A549 (cell line): ENCODE data around the gene MSI2. TPM values are rescaled to one million over a fixed set of nuclear protein-coding genes. Genes with fewer than 3 reads are reported as not detected.

Source experiments
- ATAC-seq, 2 experiments: fragments of 200-7000 bp in 1 of 2; fragments of >200 bp in 1 of 2; cut with Nextera tagmentation in 1 of 2; cut with Tn5 transposase in 1 of 2; 3 replicates each; pipeline versions ENCODE4 v1.8.0 to v1.9.1; 2018 to 2020; ENCODE audit warnings: mild to moderate bottlenecking in 1 of 2, moderate library complexity in 1 of 2
- CTCF ChIA-PET: fragments of 300-600 bp; sonication (Branson Sonifier 250); formaldehyde crosslinking; extraction: SDS; loops from one replicate; lab custom pipeline; 2021; ENCODE audit warnings: antibody characterized with exemption, inconsistent platforms; lab: Yijun Ruan, JAX
- POLR2A ChIA-PET: fragments of 350-600 bp; formaldehyde crosslinking; extraction: SDS; loops from one replicate; lab custom pipeline; 2021; ENCODE audit warnings: antibody characterized with exemption, inconsistent platforms; lab: Yijun Ruan, JAX
- DNase-seq, 2 experiments: peaks; one replicate each; pipeline versions ENCODE4 v3.0.0 to v3.0.0-alpha.2; 2011 to 2016; ENCODE audit warnings: low read depth in 1 of 2, low spot score in 1 of 2
- FAIRE-seq: peaks from 2 replicates; lab custom pipeline; 2011; peaks lifted over from hg19 to GRCh38; lab: Jason Lieb, UNC
- H3K27ac ChIP-seq, 2 experiments: fragments of >200 bp; sonication (Bioruptor Twin); formaldehyde crosslinking; 3 replicates each; pipeline ENCODE4 v1.5.1; 2016 to 2017
- H3K4me1 ChIP-seq: fragments of >200 bp; sonication (Bioruptor Twin); formaldehyde crosslinking; 3 replicates; pipeline ENCODE4 v1.6.1; 2016
- H3K4me2 ChIP-seq: fragments of >200 bp; sonication (Bioruptor Twin); formaldehyde crosslinking; 3 replicates; pipeline ENCODE4 v1.6.1; 2016
- H3K4me3 ChIP-seq: fragments of >200 bp; sonication (Bioruptor Twin); formaldehyde crosslinking; 3 replicates; pipeline ENCODE4 v1.5.1; 2016
- H3K9me3 ChIP-seq: fragments of >200 bp; sonication (Bioruptor Twin); formaldehyde crosslinking; 3 replicates; pipeline ENCODE4 v1.6.1; 2016
- CHD2 ChIP-seq: fragments of 150-350 bp; IDR thresholded peaks from 2 replicates; pipeline ENCODE4 v1.6.1; 2014; ENCODE audit warnings: low read length; ENCODE audit not compliant: partially characterized antibody
- EHF ChIP-seq: fragments of 250-450 bp; sonication (Bioruptor Pico); IDR thresholded peaks from 2 replicates; pipeline ENCODE4 v1.5.0; 2020; ENCODE audit warnings: mild to moderate bottlenecking
- EP300 ChIP-seq, 2 experiments: fragments of >200 bp; sonication (Bioruptor Twin); formaldehyde crosslinking; IDR thresholded peaks; 2 replicates in 1 of 2; 3 replicates in 1 of 2; pipeline ENCODE4 v1.6.1; 2016 to 2017
- FOSB ChIP-seq: fragments of 250-450 bp; sonication (Bioruptor Pico); IDR thresholded peaks from 2 replicates; pipeline ENCODE4 v1.5.0; 2020; ENCODE audit warnings: mild to moderate bottlenecking, moderate library complexity
- HEYL ChIP-seq: fragments of 250-450 bp; sonication (Bioruptor Pico); IDR thresholded peaks from 2 replicates; pipeline ENCODE4 v1.8.0; 2021; ENCODE audit warnings: mild to moderate bottlenecking, moderate library complexity
- HOXB13 ChIP-seq: fragments of 250-450 bp; sonication (Bioruptor Pico); IDR thresholded peaks from 2 replicates; pipeline ENCODE4 v1.5.0; 2020; ENCODE audit warnings: low read depth, mild to moderate bottlenecking, moderate library complexity
- JUNB ChIP-seq: fragments of >200 bp; sonication (Bioruptor Twin); formaldehyde crosslinking; IDR thresholded peaks from 2 replicates; pipeline ENCODE4 v1.6.1; 2016
- MYC ChIP-seq: IDR thresholded peaks from 2 replicates; pipeline ENCODE4 v1.6.1; 2012; ENCODE audit warnings: mild to moderate bottlenecking, inconsistent platforms, low read length, improper control_type of control experiment, borderline replicate concordance
- NFE2L2 ChIP-seq: fragments of 150-350 bp; conservative IDR thresholded peaks from 2 replicates; pipeline ENCODE4 v1.6.1; 2014; ENCODE audit warnings: low read length
- RAD21 ChIP-seq, 2 experiments: fragments of >200 bp in 1 of 2; sonication (Bioruptor Twin) in 1 of 2; formaldehyde crosslinking in 1 of 2; IDR thresholded peaks in 1 of 2; conservative IDR thresholded peaks in 1 of 2; 2 replicates in 1 of 2; 3 replicates in 1 of 2; pipeline ENCODE4 v1.6.1; 2012 to 2018; ENCODE audit warnings: inconsistent platforms in 1 of 2
- RARB ChIP-seq: fragments of 250-450 bp; sonication (Bioruptor Pico); IDR thresholded peaks from 2 replicates; pipeline ENCODE4 v1.8.0; 2021; ENCODE audit warnings: mild to moderate bottlenecking, moderate library complexity
- RFX5 ChIP-seq: fragments of 450-650 bp; IDR thresholded peaks from 2 replicates; pipeline ENCODE4 v1.7.1; 2014; ENCODE audit warnings: antibody characterized with exemption, mild to moderate bottlenecking, moderate library complexity
- SMC3 ChIP-seq: fragments of >200 bp; sonication (Bioruptor Twin); formaldehyde crosslinking; IDR thresholded peaks from 3 replicates; pipeline ENCODE4 v1.6.1; 2018; ENCODE audit warnings: inconsistent platforms
- SREBF2 ChIP-seq: fragments of 450-650 bp; IDR thresholded peaks from 2 replicates; pipeline ENCODE4 v1.6.1; 2014; ENCODE audit warnings: mild to moderate bottlenecking, moderate library complexity
- TFCP2L1 ChIP-seq: fragments of 250-450 bp; sonication (Bioruptor Pico); IDR thresholded peaks from 2 replicates; pipeline ENCODE4 v1.5.0; 2021; ENCODE audit warnings: mild to moderate bottlenecking
- WGBS: methylation state at CpG from one replicate; pipeline ENCODE4 v1.1.6; 2017; ENCODE audit errors: missing lambda C conversion rate; 5-methylcytosine and 5-hydroxymethylcytosine counted together
- polyA plus RNA-seq, 4 experiments: library from polyadenylated mRNA; depleted of rRNA in 3 of 4; stranded (reverse); fragments of >200 nt; fragmentation: RNase III in 1 of 4; extraction: RNeasy Plus Mini Kit Qiagen cat#74134 plus additional on column Dnase treatment in 1 of 4; gene quantifications; 2 replicates in 3 of 4; 3 replicates in 1 of 4; pipeline ENCODE4 v1.2.3, GENCODE V29; 2011 to 2017
- TF ChIP-seq, protein P1 (sequence below): IDR thresholded peaks from 2 replicates; pipeline ENCODE4 v1.6.1; 2012; ENCODE audit warnings: low read depth, borderline replicate concordance
- TF ChIP-seq, protein P2 (sequence below): fragments of 250-450 bp; sonication (Bioruptor Pico); IDR thresholded peaks from 2 replicates; pipeline ENCODE4 v1.5.0; 2021; ENCODE audit warnings: mild to moderate bottlenecking, moderate library complexity, borderline replicate concordance
- TF ChIP-seq, protein P3 (sequence below): fragments of >200 bp; sonication (Bioruptor Twin); formaldehyde crosslinking; IDR thresholded peaks from 3 replicates; pipeline ENCODE4 v1.6.1; 2016
- TF ChIP-seq, protein P4 (sequence below): fragments of 200-600 bp; sonication (generic); IDR thresholded peaks from 2 replicates; pipeline ENCODE4 v1.6.1; 2016; ENCODE audit warnings: antibody characterized with exemption, mild to moderate bottlenecking, moderate library complexity
- TF ChIP-seq, protein P5 (sequence below): IDR thresholded peaks from 2 replicates; pipeline ENCODE4 v1.6.1; 2012

The MSI2 gene
- polyA plus RNA-seq, 2 of the 4 experiments (the other 2 are of a cell fraction) = 43.6 to 44.4 TPM

DNA sequence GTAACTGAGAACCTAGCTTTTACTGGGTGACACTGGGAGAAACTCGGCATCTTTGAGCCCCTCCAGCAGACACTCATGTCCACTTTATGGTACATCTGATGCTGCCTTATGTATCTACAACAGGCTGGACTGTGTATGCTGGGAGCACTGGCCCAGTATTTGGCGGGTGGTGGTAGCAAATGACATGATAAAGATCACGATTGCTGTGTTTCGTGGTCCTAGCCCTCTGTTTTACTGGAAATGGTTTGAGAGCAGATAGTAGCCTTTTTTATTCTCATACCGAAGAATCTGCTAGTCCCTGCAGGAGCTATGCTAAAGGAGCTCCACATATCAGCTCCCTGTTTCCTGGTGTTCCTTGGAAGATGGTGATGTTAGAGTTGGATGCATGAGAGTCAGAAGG, 338.4 kb downstream of the MSI2 start:
- no peak for ATAC-seq
- Histone ChIP-seq H3K9me3 (0 out of 3 replicates have a peak, but pooled peaks cover 3% of the 10 kb centered on the region), H3K4me3 (no peak overlapping the region), H3K4me1 (peaks cover 15% of the 10 kb centered on the region), H3K4me2 (no peak overlapping the region), H3K27ac (no peak overlapping the region)
- no peak for FAIRE-seq
- ChIA-PET POLR2A (no interaction called here), CTCF (interaction anchor here (0.7 to 2.2 kb wide), 5 partner anchors 8 to 153 kb away, joined by 3 to 11 read pairs (median 4); no protein-coding TSS in a partner anchor)
- 95% methylated on average over 5 of the region's 5 CpGs for whole genome bisulfite sequencing
- TF ChIP-seq NFE2L2 (no peak), CHD2 (no peak), HEYL (CRISPR knock-in tag) (no peak), JUNB (no peak), HOXB13 (CRISPR knock-in tag) (no peak), TFCP2L1 (CRISPR knock-in tag) (no peak), RARB (CRISPR knock-in tag) (no peak), EHF (no peak), SREBF2 (no peak), EP300 (IDR thresholded peaks at IDR 0.05) (no peak)
- TF ChIP-seq, protein P1, sequence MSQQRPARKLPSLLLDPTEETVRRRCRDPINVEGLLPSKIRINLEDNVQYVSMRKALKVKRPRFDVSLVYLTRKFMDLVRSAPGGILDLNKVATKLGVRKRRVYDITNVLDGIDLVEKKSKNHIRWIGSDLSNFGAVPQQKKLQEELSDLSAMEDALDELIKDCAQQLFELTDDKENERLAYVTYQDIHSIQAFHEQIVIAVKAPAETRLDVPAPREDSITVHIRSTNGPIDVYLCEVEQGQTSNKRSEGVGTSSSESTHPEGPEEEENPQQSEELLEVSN = no peak
- TF ChIP-seq, protein P2, sequence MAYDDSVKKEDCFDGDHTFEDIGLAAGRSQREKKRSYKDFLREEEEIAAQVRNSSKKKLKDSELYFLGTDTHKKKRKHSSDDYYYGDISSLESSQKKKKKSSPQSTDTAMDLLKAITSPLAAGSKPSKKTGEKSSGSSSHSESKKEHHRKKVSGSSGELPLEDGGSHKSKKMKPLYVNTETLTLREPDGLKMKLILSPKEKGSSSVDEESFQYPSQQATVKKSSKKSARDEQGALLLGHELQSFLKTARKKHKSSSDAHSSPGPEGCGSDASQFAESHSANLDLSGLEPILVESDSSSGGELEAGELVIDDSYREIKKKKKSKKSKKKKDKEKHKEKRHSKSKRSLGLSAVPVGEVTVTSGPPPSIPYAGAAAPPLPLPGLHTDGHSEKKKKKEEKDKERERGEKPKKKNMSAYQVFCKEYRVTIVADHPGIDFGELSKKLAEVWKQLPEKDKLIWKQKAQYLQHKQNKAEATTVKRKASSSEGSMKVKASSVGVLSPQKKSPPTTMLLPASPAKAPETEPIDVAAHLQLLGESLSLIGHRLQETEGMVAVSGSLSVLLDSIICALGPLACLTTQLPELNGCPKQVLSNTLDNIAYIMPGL (CRISPR knock-in tag) = no peak
- TF ChIP-seq, protein P3, sequence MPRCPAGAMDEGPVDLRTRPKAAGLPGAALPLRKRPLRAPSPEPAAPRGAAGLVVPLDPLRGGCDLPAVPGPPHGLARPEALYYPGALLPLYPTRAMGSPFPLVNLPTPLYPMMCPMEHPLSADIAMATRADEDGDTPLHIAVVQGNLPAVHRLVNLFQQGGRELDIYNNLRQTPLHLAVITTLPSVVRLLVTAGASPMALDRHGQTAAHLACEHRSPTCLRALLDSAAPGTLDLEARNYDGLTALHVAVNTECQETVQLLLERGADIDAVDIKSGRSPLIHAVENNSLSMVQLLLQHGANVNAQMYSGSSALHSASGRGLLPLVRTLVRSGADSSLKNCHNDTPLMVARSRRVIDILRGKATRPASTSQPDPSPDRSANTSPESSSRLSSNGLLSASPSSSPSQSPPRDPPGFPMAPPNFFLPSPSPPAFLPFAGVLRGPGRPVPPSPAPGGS = no peak
- TF ChIP-seq, protein P4, sequence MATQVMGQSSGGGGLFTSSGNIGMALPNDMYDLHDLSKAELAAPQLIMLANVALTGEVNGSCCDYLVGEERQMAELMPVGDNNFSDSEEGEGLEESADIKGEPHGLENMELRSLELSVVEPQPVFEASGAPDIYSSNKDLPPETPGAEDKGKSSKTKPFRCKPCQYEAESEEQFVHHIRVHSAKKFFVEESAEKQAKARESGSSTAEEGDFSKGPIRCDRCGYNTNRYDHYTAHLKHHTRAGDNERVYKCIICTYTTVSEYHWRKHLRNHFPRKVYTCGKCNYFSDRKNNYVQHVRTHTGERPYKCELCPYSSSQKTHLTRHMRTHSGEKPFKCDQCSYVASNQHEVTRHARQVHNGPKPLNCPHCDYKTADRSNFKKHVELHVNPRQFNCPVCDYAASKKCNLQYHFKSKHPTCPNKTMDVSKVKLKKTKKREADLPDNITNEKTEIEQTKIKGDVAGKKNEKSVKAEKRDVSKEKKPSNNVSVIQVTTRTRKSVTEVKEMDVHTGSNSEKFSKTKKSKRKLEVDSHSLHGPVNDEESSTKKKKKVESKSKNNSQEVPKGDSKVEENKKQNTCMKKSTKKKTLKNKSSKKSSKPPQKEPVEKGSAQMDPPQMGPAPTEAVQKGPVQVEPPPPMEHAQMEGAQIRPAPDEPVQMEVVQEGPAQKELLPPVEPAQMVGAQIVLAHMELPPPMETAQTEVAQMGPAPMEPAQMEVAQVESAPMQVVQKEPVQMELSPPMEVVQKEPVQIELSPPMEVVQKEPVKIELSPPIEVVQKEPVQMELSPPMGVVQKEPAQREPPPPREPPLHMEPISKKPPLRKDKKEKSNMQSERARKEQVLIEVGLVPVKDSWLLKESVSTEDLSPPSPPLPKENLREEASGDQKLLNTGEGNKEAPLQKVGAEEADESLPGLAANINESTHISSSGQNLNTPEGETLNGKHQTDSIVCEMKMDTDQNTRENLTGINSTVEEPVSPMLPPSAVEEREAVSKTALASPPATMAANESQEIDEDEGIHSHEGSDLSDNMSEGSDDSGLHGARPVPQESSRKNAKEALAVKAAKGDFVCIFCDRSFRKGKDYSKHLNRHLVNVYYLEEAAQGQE = no peak
- TF ChIP-seq, protein P5, sequence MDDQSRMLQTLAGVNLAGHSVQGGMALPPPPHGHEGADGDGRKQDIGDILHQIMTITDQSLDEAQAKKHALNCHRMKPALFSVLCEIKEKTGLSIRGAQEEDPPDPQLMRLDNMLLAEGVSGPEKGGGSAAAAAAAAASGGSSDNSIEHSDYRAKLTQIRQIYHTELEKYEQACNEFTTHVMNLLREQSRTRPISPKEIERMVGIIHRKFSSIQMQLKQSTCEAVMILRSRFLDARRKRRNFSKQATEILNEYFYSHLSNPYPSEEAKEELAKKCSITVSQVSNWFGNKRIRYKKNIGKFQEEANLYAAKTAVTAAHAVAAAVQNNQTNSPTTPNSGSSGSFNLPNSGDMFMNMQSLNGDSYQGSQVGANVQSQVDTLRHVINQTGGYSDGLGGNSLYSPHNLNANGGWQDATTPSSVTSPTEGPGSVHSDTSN = no peak
- no peak for DNase-seq

DNA sequence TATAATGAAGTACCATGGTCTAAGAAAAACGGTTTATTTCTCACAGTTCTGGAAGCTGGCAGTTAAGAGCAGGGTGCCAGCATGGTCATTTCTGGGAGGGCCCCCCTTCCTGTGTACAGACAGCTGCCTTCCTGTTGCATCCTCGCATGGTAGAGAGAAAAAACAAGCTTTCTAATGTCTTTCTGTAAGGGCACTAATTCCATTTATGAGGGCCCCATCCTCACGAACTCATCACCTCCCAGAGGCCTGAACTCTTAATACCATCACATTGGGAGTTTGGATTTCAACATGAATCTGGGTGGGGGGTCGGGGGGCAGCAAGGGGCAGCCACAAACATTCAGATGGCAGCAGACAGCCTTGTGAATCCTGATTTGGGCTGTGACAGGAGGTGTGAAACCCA, 339.1 kb downstream of the MSI2 start:
- TF ChIP-seq HEYL (CRISPR knock-in tag) (no peak), MYC (no peak), RAD21 (conservative IDR thresholded peaks at IDR 0.05 in 1 of 2, IDR thresholded peaks at IDR 0.05 in 1 of 2) (no peak), SMC3 (no peak), RFX5 (no peak), FOSB (CRISPR knock-in tag) (no peak)
- TF ChIP-seq, protein P2 (CRISPR knock-in tag) = no peak
- ATAC-seq (no peak), FAIRE-seq (no peak), DNase-seq (no peak)
- ChIA-PET CTCF (interaction anchor here (0.7 to 2.2 kb wide), 4 partner anchors 11 to 152 kb away, joined by 3 to 11 read pairs (median 4); no protein-coding TSS in a partner anchor), POLR2A (no interaction called here)
- H3K27ac ChIP-seq = no peak overlapping the region
- no peak overlapping the region for H3K4me3 ChIP-seq
- H3K9me3 ChIP-seq = 0 out of 3 replicates have a peak, but pooled peaks cover 3% of the 10 kb centered on the region
- H3K4me1 ChIP-seq = peaks cover 15% of the 10 kb centered on the region
- WGBS = 77% methylated on average over 4 of the region's 4 CpGs
- no peak overlapping the region for H3K4me2 ChIP-seq
